ENCODE results near the gene TMEM178B.
"Not testable (repeated sequence)": the region's sequence is repeated elsewhere in the genome, so short reads cannot be mapped to it uniquely, and the experiment has no call there.

TMEM178B gene

GRCh38 chr7:141323826-141324225, 250.0 kb downstream of the TMEM178B start:
- H3K9me3 ChIP-seq (ENCODE audit: control insufficient read depth, insufficient read depth, low read length) = no peaks in the 10 kb centered on the region
- 0 out of 2 replicates have a peak, but pooled peaks cover 3% of the 10 kb centered on the region for H3K4me1 ChIP-seq (ENCODE audit: control insufficient read depth, insufficient read depth, low read length)
- no CpG with 5 or more reads among the region's 4 CpGs for WGBS (ENCODE audit: insufficient coverage, insufficient read length)
- H3K36me3 ChIP-seq (ENCODE audit: control insufficient read depth, insufficient read depth, low read length) = no peaks in the 10 kb centered on the region
- H3K27ac ChIP-seq (ENCODE audit: low read length) = no peak overlapping the region
- H3K27me3 ChIP-seq (ENCODE audit: control insufficient read depth, insufficient read depth, low read length) = no peaks in the 10 kb centered on the region
- no peak overlapping the region for H3K4me3 ChIP-seq (ENCODE audit: low read length)
- DNase-seq (ENCODE audit: low read depth, low spot score) = no peak

- H3K27ac ChIP-seq (ENCODE audit: low read length) = no peak overlapping the region
- H3K4me1 ChIP-seq (ENCODE audit: control insufficient read depth, insufficient read depth, low read length) = 0 out of 2 replicates have a peak, but pooled peaks cover 3% of the 10 kb centered on the region
- DNase-seq (ENCODE audit: low read depth, low spot score) = no peak
- no peaks in the 10 kb centered on the region for H3K9me3 ChIP-seq (ENCODE audit: control insufficient read depth, insufficient read depth, low read length)
- no peaks in the 10 kb centered on the region for H3K36me3 ChIP-seq (ENCODE audit: control insufficient read depth, insufficient read depth, low read length)
- no peaks in the 10 kb centered on the region for H3K27me3 ChIP-seq (ENCODE audit: control insufficient read depth, insufficient read depth, low read length)
- H3K4me3 ChIP-seq (ENCODE audit: low read length) = no peak overlapping the region
- WGBS (ENCODE audit: insufficient coverage, insufficient read length) = no CpG with 5 or more reads among the region's 3 CpGs
Measured at GRCh38 chr7:141324870-141325269, 251.0 kb downstream of the TMEM178B start.

DNA sequence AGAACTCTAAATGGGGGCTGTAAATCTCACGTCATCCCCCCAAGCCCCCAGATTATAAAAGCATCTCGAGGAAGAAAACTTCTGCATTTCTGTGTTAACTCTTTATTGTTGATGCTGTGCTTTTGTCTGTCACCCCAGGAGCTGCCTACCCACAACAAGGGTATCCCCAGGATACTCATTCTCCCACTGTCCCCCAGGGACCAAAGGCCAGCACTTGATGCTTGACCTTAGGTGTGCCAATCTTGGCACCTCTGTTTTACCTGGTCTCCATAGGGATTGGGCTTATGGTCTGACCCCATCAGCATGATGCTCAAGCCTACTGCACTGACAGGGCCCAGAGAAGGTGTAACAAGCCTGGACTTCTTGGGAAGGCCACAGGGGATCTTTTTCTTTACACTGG, 251.4 kb downstream of the TMEM178B start:
- Histone ChIP-seq H3K27me3 (ENCODE audit: control insufficient read depth, insufficient read depth, low read length) (no peaks in the 10 kb centered on the region), H3K9me3 (ENCODE audit: control insufficient read depth, insufficient read depth, low read length) (no peaks in the 10 kb centered on the region), H3K36me3 (ENCODE audit: control insufficient read depth, insufficient read depth, low read length) (no peaks in the 10 kb centered on the region), H3K4me3 (ENCODE audit: low read length) (no peak overlapping the region), H3K27ac (ENCODE audit: low read length) (no peak overlapping the region), H3K4me1 (ENCODE audit: control insufficient read depth, insufficient read depth, low read length) (0 out of 2 replicates have a peak, but pooled peaks cover 3% of the 10 kb centered on the region)
- no peak for DNase-seq (ENCODE audit: low read depth, low spot score)
- no CpG with 5 or more reads among the region's 2 CpGs for WGBS (ENCODE audit: insufficient coverage, insufficient read length)

DNA sequence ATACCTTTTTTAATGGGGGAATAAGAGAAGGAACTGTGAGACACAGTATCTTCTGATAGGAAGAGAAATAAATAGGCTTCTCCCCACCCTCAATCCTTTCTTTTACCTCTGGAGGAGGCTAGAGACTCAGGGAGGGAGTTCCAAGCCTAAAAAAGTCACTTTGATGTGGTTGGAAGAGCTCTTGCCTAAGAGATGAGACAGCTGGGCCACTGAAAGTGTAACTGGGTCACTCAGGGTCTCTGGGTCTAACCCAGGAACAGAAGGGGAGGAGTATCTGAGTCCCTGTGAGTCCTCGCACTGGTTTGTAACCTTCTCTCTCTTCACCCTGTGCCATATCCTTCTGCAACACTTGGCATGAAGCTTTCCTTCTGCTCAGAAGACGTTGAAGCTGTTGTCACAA, 254.4 kb downstream of the TMEM178B start:
- DNase-seq (ENCODE audit: low read depth, low spot score) = no peak
- Histone ChIP-seq H3K4me3 (ENCODE audit: low read length) (no peak overlapping the region), H3K36me3 (ENCODE audit: control insufficient read depth, insufficient read depth, low read length) (no peaks in the 10 kb centered on the region), H3K27me3 (ENCODE audit: control insufficient read depth, insufficient read depth, low read length) (no peaks in the 10 kb centered on the region), H3K9me3 (ENCODE audit: control insufficient read depth, insufficient read depth, low read length) (no peaks in the 10 kb centered on the region), H3K27ac (ENCODE audit: low read length) (no peak overlapping the region), H3K4me1 (ENCODE audit: control insufficient read depth, insufficient read depth, low read length) (0 out of 2 replicates have a peak, but pooled peaks cover 3% of the 10 kb centered on the region)
- no CpG with 5 or more reads among the region's 2 CpGs for WGBS (ENCODE audit: insufficient coverage, insufficient read length)

GRCh38 chr7:141330285-141330684, 256.4 kb downstream of the TMEM178B start:
- H3K27me3 ChIP-seq (ENCODE audit: control insufficient read depth, insufficient read depth, low read length); H3K4me1 ChIP-seq (ENCODE audit: control insufficient read depth, insufficient read depth, low read length); H3K27ac ChIP-seq (ENCODE audit: low read length); H3K36me3 ChIP-seq (ENCODE audit: control insufficient read depth, insufficient read depth, low read length); H3K9me3 ChIP-seq (ENCODE audit: control insufficient read depth, insufficient read depth, low read length); DNase-seq (ENCODE audit: low read depth, low spot score); H3K4me3 ChIP-seq (ENCODE audit: low read length): not testable (repeated sequence)
- no CpG with 5 or more reads among the region's 2 CpGs for WGBS (ENCODE audit: insufficient coverage, insufficient read length)

DNA sequence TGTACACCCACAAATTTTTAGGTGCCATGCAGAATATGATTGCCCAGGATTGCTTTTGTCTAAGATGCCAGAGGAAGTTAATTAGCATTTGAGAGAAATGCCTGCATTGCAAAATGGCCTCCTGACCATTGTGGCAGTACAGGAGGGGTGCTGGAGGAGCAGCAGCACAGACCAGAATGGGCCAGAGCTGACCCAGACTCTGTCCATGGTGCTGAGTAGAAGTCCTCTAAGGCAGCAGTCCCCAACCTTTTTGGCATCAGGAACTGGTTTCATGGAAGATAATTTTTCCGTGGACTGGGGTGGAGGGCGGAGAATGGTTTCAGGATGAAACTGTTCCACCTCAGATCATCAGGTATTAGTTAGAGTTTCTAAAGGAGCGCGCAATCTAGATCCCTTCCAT, 259.6 kb downstream of the TMEM178B start:
- no CpG with 5 or more reads among the region's 4 CpGs for WGBS (ENCODE audit: insufficient coverage, insufficient read length)
- no peak overlapping the region for H3K27ac ChIP-seq (ENCODE audit: low read length)
- H3K27me3 ChIP-seq (ENCODE audit: control insufficient read depth, insufficient read depth, low read length) = no peaks in the 10 kb centered on the region
- H3K4me1 ChIP-seq (ENCODE audit: control insufficient read depth, insufficient read depth, low read length) = peaks cover 2% of the 10 kb centered on the region; the same call in 1 of the 2 replicates
- peak; percentile 60 for DNase-seq (ENCODE audit: low read depth, low spot score)
- H3K4me3 ChIP-seq (ENCODE audit: low read length) = no peak overlapping the region
- H3K9me3 ChIP-seq (ENCODE audit: control insufficient read depth, insufficient read depth, low read length) = no peaks in the 10 kb centered on the region
- H3K36me3 ChIP-seq (ENCODE audit: control insufficient read depth, insufficient read depth, low read length) = no peaks in the 10 kb centered on the region

GRCh38 chr7:141335164-141335563, 261.3 kb downstream of the TMEM178B start:
- Histone ChIP-seq H3K4me1 (ENCODE audit: control insufficient read depth, insufficient read depth, low read length) (peaks cover 2% of the 10 kb centered on the region; the same call in 1 of the 2 replicates), H3K36me3 (ENCODE audit: control insufficient read depth, insufficient read depth, low read length) (no peaks in the 10 kb centered on the region), H3K4me3 (ENCODE audit: low read length) (no peak overlapping the region), H3K27ac (ENCODE audit: low read length) (no peak overlapping the region), H3K9me3 (ENCODE audit: control insufficient read depth, insufficient read depth, low read length) (no peaks in the 10 kb centered on the region), H3K27me3 (ENCODE audit: control insufficient read depth, insufficient read depth, low read length) (no peaks in the 10 kb centered on the region)
- DNase-seq (ENCODE audit: low read depth, low spot score) = no peak
- no CpG with 5 or more reads among the region's 4 CpGs for WGBS (ENCODE audit: insufficient coverage, insufficient read length)

GRCh38 chr7:141339603-141340002, 265.7 kb downstream of the TMEM178B start:
- no peaks in the 10 kb centered on the region for H3K9me3 ChIP-seq (ENCODE audit: control insufficient read depth, insufficient read depth, low read length)
- peaks cover 2% of the 10 kb centered on the region; the same call in 1 of the 2 replicates for H3K4me1 ChIP-seq (ENCODE audit: control insufficient read depth, insufficient read depth, low read length)
- H3K4me3 ChIP-seq (ENCODE audit: low read length) = no peak overlapping the region
- no peaks in the 10 kb centered on the region for H3K27me3 ChIP-seq (ENCODE audit: control insufficient read depth, insufficient read depth, low read length)
- no peak overlapping the region for H3K27ac ChIP-seq (ENCODE audit: low read length)
- WGBS (ENCODE audit: insufficient coverage, insufficient read length) = no CpG with 5 or more reads among the region's 1 CpG
- H3K36me3 ChIP-seq (ENCODE audit: control insufficient read depth, insufficient read depth, low read length) = no peaks in the 10 kb centered on the region
- DNase-seq (ENCODE audit: low read depth, low spot score) = no peak

- Histone ChIP-seq H3K4me1 (ENCODE audit: control insufficient read depth, insufficient read depth, low read length) (peaks cover under 1% of the 10 kb centered on the region; the same call in 1 of the 2 replicates), H3K36me3 (ENCODE audit: control insufficient read depth, insufficient read depth, low read length) (no peaks in the 10 kb centered on the region), H3K4me3 (ENCODE audit: low read length) (no peak overlapping the region), H3K27ac (ENCODE audit: low read length) (no peak overlapping the region), H3K27me3 (ENCODE audit: control insufficient read depth, insufficient read depth, low read length) (no peaks in the 10 kb centered on the region), H3K9me3 (ENCODE audit: control insufficient read depth, insufficient read depth, low read length) (no peaks in the 10 kb centered on the region)
- no CpG with 5 or more reads among the region's 4 CpGs for WGBS (ENCODE audit: insufficient coverage, insufficient read length)
- no peak for DNase-seq (ENCODE audit: low read depth, low spot score)
Measured at GRCh38 chr7:141340991-141341390, 267.1 kb downstream of the TMEM178B start.

GRCh38 chr7:141342621-141343408, 269.0 kb downstream of the TMEM178B start:
- Histone ChIP-seq H3K4me3 (ENCODE audit: low read length) (no peak overlapping the region), H3K27ac (ENCODE audit: low read length) (no peak overlapping the region), H3K36me3 (ENCODE audit: control insufficient read depth, insufficient read depth, low read length) (no peaks in the 10 kb centered on the region), H3K9me3 (ENCODE audit: control insufficient read depth, insufficient read depth, low read length) (no peaks in the 10 kb centered on the region), H3K27me3 (ENCODE audit: control insufficient read depth, insufficient read depth, low read length) (no peaks in the 10 kb centered on the region), H3K4me1 (ENCODE audit: control insufficient read depth, insufficient read depth, low read length) (no peaks in the 10 kb centered on the region)
- WGBS (ENCODE audit: insufficient coverage, insufficient read length) = no CpG with 5 or more reads among the region's 16 CpGs
- no peak for DNase-seq (ENCODE audit: low read depth, low spot score)
